Common myeloid progenitor, CD34-positive (primary cell): ENCODE results near the gene KIF17.

Source experiments
- CTCF ChIA-PET: fragments of 350-600 bp; sonication (Branson Sonifier 250); formaldehyde crosslinking; loops from one replicate; lab custom pipeline; 2021; ENCODE audit warnings: antibody characterized with exemption; lab: Charles Lee
- POLR2A ChIA-PET: fragments of 350-600 bp; sonication (Branson Sonifier 250); formaldehyde crosslinking; loops from one replicate; lab custom pipeline; 2021; ENCODE audit warnings: antibody characterized with exemption; lab: Charles Lee
- DNase-seq, 3 donors: peaks; one replicate each; pipeline versions ENCODE4 v3.0.0 to v3.0.0-alpha.2; 2013
- H3K27ac ChIP-seq, 2 experiments: 1 replicate in 1 of 2; 2 replicates in 1 of 2; pipeline ENCODE4 v1.7.0; 2013; ENCODE audit warnings: inconsistent platforms in 2 of 2, low read length in 2 of 2, mild to moderate bottlenecking in 2 of 2, low read depth in 1 of 2, moderate library complexity in 1 of 2; ENCODE audit not compliant: severe bottlenecking in 2 of 2, insufficient read depth in 1 of 2, poor library complexity in 1 of 2
- H3K27me3 ChIP-seq, 5 experiments: replicated peaks in 2 of 5; 1 replicate in 3 of 5; 2 replicates in 2 of 5; pipeline versions ENCODE4 v1.6.1 to v1.7.0; 2013; ENCODE audit warnings: low read length in 4 of 5, mild to moderate bottlenecking in 2 of 5, moderate library complexity in 2 of 5, inconsistent platforms in 1 of 5; ENCODE audit not compliant: insufficient read depth in 5 of 5, control insufficient read depth in 4 of 5
- H3K36me3 ChIP-seq, 4 experiments: 1 replicate in 2 of 4; 2 replicates in 2 of 4; pipeline versions ENCODE4 v1.6.1 to v1.7.0; 2013; ENCODE audit warnings: low read length in 3 of 4, control low read depth in 1 of 4, mild to moderate bottlenecking in 1 of 4; ENCODE audit not compliant: control insufficient read depth in 4 of 4, insufficient read depth in 4 of 4
- H3K4me1 ChIP-seq, 4 experiments: 1 replicate in 3 of 4; 2 replicates in 1 of 4; pipeline versions ENCODE4 v1.6.1 to v1.7.1; 2013; ENCODE audit warnings: low read length in 3 of 4, mild to moderate bottlenecking in 3 of 4, control low read depth in 1 of 4, inconsistent platforms in 1 of 4, moderate library complexity in 1 of 4; ENCODE audit not compliant: control insufficient read depth in 4 of 4, insufficient read depth in 4 of 4; ENCODE audit errors: control extremely low read depth in 1 of 4
- H3K4me3 ChIP-seq, 7 experiments: 1 replicate in 4 of 7; 2 replicates in 3 of 7; pipeline versions ENCODE4 v1.5.1 to v1.7.0; 2013; ENCODE audit warnings: mild to moderate bottlenecking in 7 of 7, low read length in 6 of 7, moderate library complexity in 6 of 7, inconsistent platforms in 2 of 7, low read depth in 2 of 7, control low read depth in 1 of 7; ENCODE audit not compliant: insufficient read depth in 4 of 7, control insufficient read depth in 1 of 7; ENCODE audit errors: extremely low read depth in 1 of 7
- H3K9me3 ChIP-seq, 5 experiments: 1 replicate in 4 of 5; 2 replicates in 1 of 5; pipeline versions ENCODE4 v1.6.1 to v1.7.1; 2013; ENCODE audit warnings: low read length in 4 of 5, mild to moderate bottlenecking in 2 of 5, inconsistent platforms in 1 of 5, low read depth in 1 of 5, moderate library complexity in 1 of 5; ENCODE audit not compliant: control insufficient read depth in 4 of 5, insufficient read depth in 2 of 5; ENCODE audit errors: control extremely low read depth in 1 of 5
- WGBS: methylation state at CpG from one replicate; pipeline ENCODE4 v1.1.5; 2013; ENCODE audit not compliant: insufficient coverage; 5-methylcytosine and 5-hydroxymethylcytosine counted together

KIF17 gene

GRCh38 chr1:20645414-20645813 is 72.4 kb downstream of the KIF17 start:
- no peak for DNase-seq
- peaks cover 15 to 70% (median 33%) of the 10 kb centered on the region in 4 experiments for H3K36me3 ChIP-seq
- CTCF ChIA-PET, result interaction anchor here (1.1 to 1.7 kb wide), 2 partner anchors 11 to 123 kb away, joined by 5 read pairs; no protein-coding TSS in a partner anchor
- no peak overlapping the region for H3K4me3 ChIP-seq
- no peaks in the 10 kb centered on the region for H3K27me3 ChIP-seq
- POLR2A ChIA-PET, result no interaction called here
- no peak overlapping the region for H3K27ac ChIP-seq
- H3K4me1 ChIP-seq, result no peaks in the 10 kb centered on the region
- no peaks in the 10 kb centered on the region for H3K9me3 ChIP-seq
- 91% methylated on average over 12 of the region's 14 CpGs for WGBS

GRCh38 chr1:20644416-20644815 is 73.4 kb downstream of the KIF17 start:
- ChIA-PET POLR2A (no interaction called here), CTCF (no interaction called here)
- Histone ChIP-seq H3K4me1 (no peaks in the 10 kb centered on the region), H3K27me3 (no peaks in the 10 kb centered on the region), H3K9me3 (no peaks in the 10 kb centered on the region), H3K27ac (no peak overlapping the region), H3K36me3 (peaks cover 12 to 66% (median 32%) of the 10 kb centered on the region in 4 experiments), H3K4me3 (no peak overlapping the region)
- WGBS, result 98% methylated on average over 13 of the region's 13 CpGs
- DNase-seq, result no peak

GRCh38 chr1:20643080-20643479 is 74.7 kb downstream of the KIF17 start:
- no peak overlapping the region for H3K27ac ChIP-seq
- H3K4me3 ChIP-seq, result no peak overlapping the region
- no peaks in the 10 kb centered on the region for H3K27me3 ChIP-seq
- 98% methylated on average over 4 of the region's 6 CpGs for WGBS
- H3K4me1 ChIP-seq, result no peaks in the 10 kb centered on the region
- H3K9me3 ChIP-seq, result no peaks in the 10 kb centered on the region
- POLR2A ChIA-PET, result no interaction called here
- DNase-seq, result no peak
- CTCF ChIA-PET, result interaction anchor here (1.6 to 5.6 kb wide), 2 partner anchors 9 to 68 kb away, joined by 4 to 44 read pairs; no protein-coding TSS in a partner anchor
- H3K36me3 ChIP-seq, result peaks cover 8 to 66% (median 27%) of the 10 kb centered on the region in 4 experiments

GRCh38 chr1:20641975-20642374 is 75.8 kb downstream of the KIF17 start:
- ChIA-PET CTCF (interaction anchor here (0.6 to 5.8 kb wide), 6 partner anchors 8 to 119 kb away, joined by 3 to 44 read pairs (median 6); no protein-coding TSS in a partner anchor), POLR2A (no interaction called here)
- WGBS, result 98% methylated on average over 10 of the region's 10 CpGs
- no peaks in the 10 kb centered on the region for H3K4me1 ChIP-seq
- no peak overlapping the region for H3K4me3 ChIP-seq
- no peak for DNase-seq
- H3K27me3 ChIP-seq, result no peaks in the 10 kb centered on the region
- no peaks in the 10 kb centered on the region for H3K9me3 ChIP-seq
- H3K27ac ChIP-seq, result no peak overlapping the region
- H3K36me3 ChIP-seq, result peaks cover 8 to 71% (median 32%) of the 10 kb centered on the region in 4 experiments

GRCh38 chr1:20640183-20640597 is 77.6 kb downstream of the KIF17 start:
- WGBS, result 56% methylated on average over 3 of the region's 6 CpGs
- H3K9me3 ChIP-seq, result no peaks in the 10 kb centered on the region
- peak; percentile 73 to 86 (median 80) for DNase-seq
- ChIA-PET CTCF (interaction anchor here (0.6 to 5.8 kb wide), 8 partner anchors 10 to 117 kb away, joined by 3 to 44 read pairs (median 7); no protein-coding TSS in a partner anchor), POLR2A (no interaction called here)
- H3K36me3 ChIP-seq, result peaks cover 5 to 63% (median 30%) of the 10 kb centered on the region in 4 experiments
- no peaks in the 10 kb centered on the region for H3K4me1 ChIP-seq
- no peak overlapping the region for H3K27ac ChIP-seq
- no peak overlapping the region for H3K4me3 ChIP-seq
- no peaks in the 10 kb centered on the region for H3K27me3 ChIP-seq

GRCh38 chr1:20636785-20637347 is 80.9 kb downstream of the KIF17 start:
- Histone ChIP-seq H3K9me3 (no peaks in the 10 kb centered on the region), H3K4me1 (peaks cover 6 to 15% (median 11%) of the 10 kb centered on the region in 4 experiments), H3K27ac (no peak overlapping the region), H3K36me3 (peaks cover 3 to 36% (median 19%) of the 10 kb centered on the region in 4 experiments), H3K4me3 (no peak overlapping the region), H3K27me3 (no peaks in the 10 kb centered on the region)
- 99% methylated on average over 8 of the region's 8 CpGs for WGBS
- CTCF ChIA-PET, result interaction anchor here (1.3 to 5.8 kb wide), 2 partner anchors 62 to 114 kb away, joined by 7 to 33 read pairs; no protein-coding TSS in a partner anchor
- DNase-seq, result no peak
- POLR2A ChIA-PET, result no interaction called here

- 0% methylated on average over 3 of the region's 4 CpGs for WGBS
- Histone ChIP-seq H3K27me3 (no peaks in the 10 kb centered on the region), H3K4me1 (peaks cover 6 to 15% (median 11%) of the 10 kb centered on the region in 4 experiments), H3K9me3 (no peaks in the 10 kb centered on the region), H3K27ac (peak overlapping the region; percentile 50 to 78), H3K4me3 (peak overlapping the region in 6 of 7 experiments; percentile 80 to 95 (median 89)), H3K36me3 (peaks cover 3 to 22% (median 12%) of the 10 kb centered on the region in 4 experiments)
- CTCF ChIA-PET, result interaction anchor here (0.7 to 4.0 kb wide), 9 partner anchors 8 to 111 kb away, joined by 3 to 42 read pairs (median 5); no protein-coding TSS in a partner anchor
- POLR2A ChIA-PET, result no interaction called here
- peak; percentile 37 to 71 (median 69) for DNase-seq
Observed at GRCh38 chr1:20634594-20635084, 83.2 kb downstream of the KIF17 start.
